K562 (cell line): Measurements from ENCODE around the gene SETDB1. TPM values are rescaled to one million over a fixed set of nuclear protein-coding genes. Genes with fewer than 3 reads are reported as not detected.
A peak's percentile ranks its signal among the peaks of the same experiment; 100 is the strongest.

Experiments used
- CEBPB ChIP-seq: fragments of 450-650 bp; IDR thresholded peaks from 2 replicates; pipeline ENCODE4 v1.6.1; 2016; ENCODE audit warnings: missing genetic modification characterization, missing compliant biosample characterization
- E2F3 ChIP-seq: fragments of 250-450 bp; sonication (Bioruptor Pico); IDR thresholded peaks from 2 replicates; pipeline ENCODE4 v1.4.0; 2020; ENCODE audit warnings: mild to moderate bottlenecking
- ETV1 ChIP-seq: fragments of 450-650 bp; conservative IDR thresholded peaks from 2 replicates; pipeline ENCODE4 v1.6.1; 2016; ENCODE audit warnings: missing genetic modification characterization, control low read depth, low read depth, missing compliant biosample characterization
- RCOR1 ChIP-seq, 2 experiments: IDR thresholded peaks; 2 replicates each; pipeline ENCODE4 v1.6.1; 2012; ENCODE audit warnings: low read depth in 2 of 2, low read length in 2 of 2, borderline replicate concordance in 1 of 2, improper control_type of control experiment in 1 of 2
- REST ChIP-seq, 2 experiments: fragments of 450-650 bp; formaldehyde crosslinking in 1 of 2; IDR thresholded peaks; 2 replicates each; pipeline versions ENCODE4 v1.4.0 to v1.6.1; 2014 to 2020; ENCODE audit warnings: mild to moderate bottlenecking in 2 of 2, borderline replicate concordance in 1 of 2, low read depth in 1 of 2
- RFX7 ChIP-seq: fragments of 250-450 bp; sonication (Bioruptor Pico); IDR thresholded peaks from 2 replicates; pipeline ENCODE4 v1.5.1; 2021; ENCODE audit warnings: mild to moderate bottlenecking
- SNRNP70 ChIP-seq: fragments of 200-400 bp; formaldehyde crosslinking; optimal IDR thresholded peaks from 2 replicates; pipeline ENCODE3; 2017; ENCODE audit warnings: low read depth, low read length
- ZNF175 ChIP-seq: fragments of 200-800 bp; sonication (Bioruptor generic); IDR thresholded peaks from 2 replicates; pipeline ENCODE4 v1.6.1; 2016; ENCODE audit warnings: low read depth, mild to moderate bottlenecking, missing genetic modification characterization, missing compliant biosample characterization
- ZNF561 ChIP-seq: fragments of 450-650 bp; formaldehyde crosslinking; conservative IDR thresholded peaks from 2 replicates; pipeline ENCODE4 v1.4.0; 2020; ENCODE audit warnings: mild to moderate bottlenecking, moderate library complexity
- polyA plus RNA-seq, 8 experiments: library from polyadenylated mRNA; depleted of rRNA in 4 of 8; stranded (reverse) in 5 of 8; unstranded in 3 of 8; fragments of >200 nt; fragmentation: Nextera tagmentation in 2 of 8; fragmentation: Illumina TruSeq in 1 of 8; extraction: Ambion mirVana in 2 of 8; extraction: Trizol in 1 of 8; gene quantifications; 2 replicates each; pipeline versions ENCODE4 v1.2.1 to v1.2.3, GENCODE V29; 2011 to 2014; ENCODE audit warnings: inconsistent platforms in 1 of 8, missing spikeins in 1 of 8
- total RNA-seq, 7 experiments: library from RNA; depleted of rRNA in 6 of 7; stranded (reverse); fragments of >200 nt in 6 of 7; fragmentation: Illumina TruSeq in 2 of 7; extraction: Trizol in 2 of 7; gene quantifications; 2 replicates each; pipeline versions ENCODE4 v1.2.1 to v1.2.3, GENCODE V29; 2011 to 2021; ENCODE audit warnings: low replicate concordance in 1 of 7
- TF ChIP-seq, protein P1 (sequence below), 2 experiments: IDR thresholded peaks in 1 of 2; conservative IDR thresholded peaks in 1 of 2; 2 replicates each; pipeline ENCODE4 v1.6.1; 2016; ENCODE audit warnings: low read depth in 2 of 2, mild to moderate bottlenecking in 1 of 2, missing compliant biosample characterization in 1 of 2, missing genetic modification characterization in 1 of 2, moderate library complexity in 1 of 2
- TF ChIP-seq, protein P2 (sequence below): fragments of 450-650 bp; IDR thresholded peaks from 2 replicates; pipeline ENCODE4 v1.6.1; 2016; ENCODE audit warnings: low read depth, mild to moderate bottlenecking, moderate library complexity
- TF ChIP-seq, protein P3 (sequence below): sonication (generic); formaldehyde crosslinking; IDR thresholded peaks from 2 replicates; pipeline ENCODE4 v1.8.0; 2022; ENCODE audit warnings: mild to moderate bottlenecking, missing genetic modification reagents
- TF ChIP-seq, protein P4 (sequence below), 2 experiments: fragments of 450-650 bp in 1 of 2; sonication (generic) in 1 of 2; formaldehyde crosslinking in 1 of 2; IDR thresholded peaks in 1 of 2; conservative IDR thresholded peaks in 1 of 2; 2 replicates each; pipeline versions ENCODE4 v1.6.1 to v1.8.1; 2016 to 2023; ENCODE audit warnings: mild to moderate bottlenecking in 2 of 2, moderate library complexity in 2 of 2, inconsistent platforms in 1 of 2, missing genetic modification reagents in 1 of 2

The SETDB1 gene
- total and polyA plus RNA-seq, 9 of the 15 experiments (the other 6 are each of a cell fraction or from before 2014, with no cell fraction given), result 21.5 to 64.4 (median 42.0) TPM

- TF ChIP-seq, protein P1, sequence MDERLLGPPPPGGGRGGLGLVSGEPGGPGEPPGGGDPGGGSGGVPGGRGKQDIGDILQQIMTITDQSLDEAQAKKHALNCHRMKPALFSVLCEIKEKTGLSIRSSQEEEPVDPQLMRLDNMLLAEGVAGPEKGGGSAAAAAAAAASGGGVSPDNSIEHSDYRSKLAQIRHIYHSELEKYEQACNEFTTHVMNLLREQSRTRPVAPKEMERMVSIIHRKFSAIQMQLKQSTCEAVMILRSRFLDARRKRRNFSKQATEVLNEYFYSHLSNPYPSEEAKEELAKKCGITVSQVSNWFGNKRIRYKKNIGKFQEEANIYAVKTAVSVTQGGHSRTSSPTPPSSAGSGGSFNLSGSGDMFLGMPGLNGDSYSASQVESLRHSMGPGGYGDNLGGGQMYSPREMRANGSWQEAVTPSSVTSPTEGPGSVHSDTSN (CRISPR knock-in tag; IDR thresholded peaks at IDR 0.05; ENCODE audit: low read depth), result no peak
- TF ChIP-seq, protein P1 (tag; conservative IDR thresholded peaks at IDR 0.05; ENCODE audit: low read depth), result 0 out of 2 replicates have a peak, but pooled peaks have one; percentile 5
- TF ChIP-seq RCOR1 (IDR thresholded peaks at IDR 0.05; ENCODE audit: borderline replicate concordance in 1 of 2, low read depth in 2 of 2, low read length in 2 of 2), result peak in 1 of 2 experiments; percentile 26; a peak in 1 of 4 replicates
- TF ChIP-seq ETV1 (tag), result peak; percentile 62
- no peak for TF ChIP-seq RFX7 (CRISPR knock-in tag)
- TF ChIP-seq, protein P2, sequence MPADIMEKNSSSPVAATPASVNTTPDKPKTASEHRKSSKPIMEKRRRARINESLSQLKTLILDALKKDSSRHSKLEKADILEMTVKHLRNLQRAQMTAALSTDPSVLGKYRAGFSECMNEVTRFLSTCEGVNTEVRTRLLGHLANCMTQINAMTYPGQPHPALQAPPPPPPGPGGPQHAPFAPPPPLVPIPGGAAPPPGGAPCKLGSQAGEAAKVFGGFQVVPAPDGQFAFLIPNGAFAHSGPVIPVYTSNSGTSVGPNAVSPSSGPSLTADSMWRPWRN, result no peak
- no peak for TF ChIP-seq E2F3 (CRISPR knock-in tag)
- TF ChIP-seq, protein P3, sequence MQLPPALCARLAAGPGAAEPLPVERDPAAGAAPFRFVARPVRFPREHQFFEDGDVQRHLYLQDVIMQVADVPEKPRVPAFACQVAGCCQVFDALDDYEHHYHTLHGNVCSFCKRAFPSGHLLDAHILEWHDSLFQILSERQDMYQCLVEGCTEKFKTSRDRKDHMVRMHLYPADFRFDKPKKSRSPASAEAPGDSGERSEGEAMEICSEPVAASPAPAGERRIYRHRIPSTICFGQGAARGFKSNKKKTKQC, result no peak
- no peak for TF ChIP-seq SNRNP70
- 0 out of 2 replicates have a peak, but pooled peaks have one; percentile 24 for TF ChIP-seq CEBPB (tag)
- TF ChIP-seq, protein P4, sequence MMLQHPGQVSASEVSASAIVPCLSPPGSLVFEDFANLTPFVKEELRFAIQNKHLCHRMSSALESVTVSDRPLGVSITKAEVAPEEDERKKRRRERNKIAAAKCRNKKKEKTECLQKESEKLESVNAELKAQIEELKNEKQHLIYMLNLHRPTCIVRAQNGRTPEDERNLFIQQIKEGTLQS (IDR thresholded peaks at IDR 0.05), result peak; percentile 97
- TF ChIP-seq, protein P4 (CRISPR knock-in tag; conservative IDR thresholded peaks at IDR 0.05), result no peak; the same call in 1 of the 2 replicates
- TF ChIP-seq ZNF561, result no peak
- peak; percentile 38; the same call in 1 of the 2 replicates for TF ChIP-seq ZNF175
- TF ChIP-seq REST (IDR thresholded peaks at IDR 0.05; ENCODE audit: borderline replicate concordance), result peak; percentile 39
- TF ChIP-seq REST (CRISPR knock-in tag; IDR thresholded peaks at IDR 0.05; ENCODE audit: low read depth), result no peak
Observed at GRCh38 chr1:151001602-151002001, 75.4 kb downstream of the SETDB1 start (continued).
